Measurements from ENCODE around the gene CTPS2.
"Not testable (repeated sequence)": the region's sequence is repeated elsewhere in the genome, so short reads cannot be mapped to it uniquely, and the experiment has no call there.

The CTPS2 gene

DNA sequence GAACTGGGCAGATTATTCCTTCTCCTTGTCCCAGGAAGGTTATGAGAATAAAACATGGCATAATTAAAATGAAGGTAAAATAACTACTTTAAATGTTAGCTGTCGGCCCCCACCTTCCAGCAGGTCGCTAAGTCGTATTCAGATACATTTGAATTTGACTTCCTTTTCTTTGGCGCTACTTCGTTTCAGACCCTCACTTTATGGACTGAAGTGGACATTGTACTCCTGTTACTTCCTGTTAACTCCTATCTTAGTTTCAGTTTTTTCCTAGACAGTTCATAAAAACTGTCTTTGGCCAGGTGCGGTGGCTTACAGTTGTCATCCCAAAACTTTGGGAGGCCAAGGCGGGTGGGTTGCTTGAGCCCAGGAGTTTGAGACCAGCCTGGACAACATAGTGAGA lies 12.6 kb upstream of the CTPS2 start:
- FAIRE-seq (no peak), DNase-seq (ENCODE audit: insufficient read length, low spot score) (no peak)
- TF ChIP-seq, protein P1, sequence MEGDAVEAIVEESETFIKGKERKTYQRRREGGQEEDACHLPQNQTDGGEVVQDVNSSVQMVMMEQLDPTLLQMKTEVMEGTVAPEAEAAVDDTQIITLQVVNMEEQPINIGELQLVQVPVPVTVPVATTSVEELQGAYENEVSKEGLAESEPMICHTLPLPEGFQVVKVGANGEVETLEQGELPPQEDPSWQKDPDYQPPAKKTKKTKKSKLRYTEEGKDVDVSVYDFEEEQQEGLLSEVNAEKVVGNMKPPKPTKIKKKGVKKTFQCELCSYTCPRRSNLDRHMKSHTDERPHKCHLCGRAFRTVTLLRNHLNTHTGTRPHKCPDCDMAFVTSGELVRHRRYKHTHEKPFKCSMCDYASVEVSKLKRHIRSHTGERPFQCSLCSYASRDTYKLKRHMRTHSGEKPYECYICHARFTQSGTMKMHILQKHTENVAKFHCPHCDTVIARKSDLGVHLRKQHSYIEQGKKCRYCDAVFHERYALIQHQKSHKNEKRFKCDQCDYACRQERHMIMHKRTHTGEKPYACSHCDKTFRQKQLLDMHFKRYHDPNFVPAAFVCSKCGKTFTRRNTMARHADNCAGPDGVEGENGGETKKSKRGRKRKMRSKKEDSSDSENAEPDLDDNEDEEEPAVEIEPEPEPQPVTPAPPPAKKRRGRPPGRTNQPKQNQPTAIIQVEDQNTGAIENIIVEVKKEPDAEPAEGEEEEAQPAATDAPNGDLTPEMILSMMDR (IDR thresholded peaks at IDR 0.05; ENCODE audit: insufficient read depth, missing control alignments) = no peak

DNA sequence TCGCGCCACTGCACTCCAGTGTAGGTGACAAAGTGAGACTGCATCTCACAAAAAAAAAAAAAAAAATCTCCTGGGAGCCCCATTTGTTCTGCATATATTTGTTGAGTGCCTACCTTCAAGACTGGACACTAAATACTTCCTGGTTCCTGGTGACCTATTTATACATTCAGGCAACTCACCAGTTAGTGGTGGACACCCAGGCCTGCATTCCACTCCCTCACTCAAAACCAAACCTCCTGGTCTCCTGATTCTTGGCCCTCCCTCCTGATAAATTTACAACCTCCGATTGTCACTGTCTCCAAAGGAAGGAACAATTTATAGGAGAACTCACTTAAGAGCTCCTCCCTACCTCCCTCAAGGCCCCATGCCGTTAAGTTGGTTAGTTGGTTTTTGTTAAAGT lies 10.0 kb upstream of the CTPS2 start:
- DNase-seq (ENCODE audit: insufficient read length, low spot score) (no peak), FAIRE-seq (no peak)
- TF ChIP-seq, protein P1 (IDR thresholded peaks at IDR 0.05; ENCODE audit: insufficient read depth, missing control alignments) = no peak

DNA sequence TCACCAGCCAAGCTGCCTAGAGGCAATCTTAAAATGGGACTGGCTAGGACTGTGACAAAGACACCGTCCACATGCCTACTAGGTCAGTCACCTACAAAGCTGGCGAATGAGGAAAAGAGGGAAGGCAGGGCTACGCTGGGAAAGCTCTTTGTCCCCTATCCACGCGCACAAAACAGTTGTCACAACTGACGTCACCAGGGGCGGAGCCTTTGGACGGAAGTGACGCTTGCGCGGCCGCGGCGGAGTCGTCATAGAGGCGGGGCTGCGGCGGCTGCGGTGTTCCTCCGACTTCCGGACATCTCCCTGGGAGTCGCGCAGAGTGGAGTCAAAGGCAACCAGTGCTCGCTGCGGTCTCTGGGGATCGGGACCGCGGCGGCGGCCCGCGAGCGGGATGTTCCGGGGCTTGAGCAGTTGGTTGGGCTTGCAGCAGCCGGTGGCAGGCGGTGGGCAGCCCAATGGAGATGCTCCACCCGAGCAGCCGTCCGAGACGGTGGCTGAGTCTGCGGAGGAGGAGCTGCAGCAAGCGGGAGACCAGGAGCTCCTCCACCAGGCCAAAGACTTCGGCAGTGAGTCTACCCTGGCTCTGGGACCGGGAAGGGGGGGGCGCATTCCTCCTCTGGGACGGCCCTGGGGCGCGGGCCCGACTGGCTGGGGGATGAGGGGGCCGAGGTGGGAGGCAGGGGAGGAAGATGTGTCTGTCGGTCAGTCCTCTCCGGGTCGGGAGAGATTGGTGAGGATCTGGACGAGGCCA lies 7.0 kb upstream of the CTPS2 start, which contains the start of gene SYAP1:
Gene SYAP1 (plus strand): TSS at position 279 of the 751 bp plus-strand sequence. CDS start 113 bp downstream, at position 392.
- FAIRE-seq (no peak), DNase-seq (ENCODE audit: insufficient read length, low spot score) (no peak)
- TF ChIP-seq, protein P1 (IDR thresholded peaks at IDR 0.05; ENCODE audit: insufficient read depth, missing control alignments) = no peak

DNA sequence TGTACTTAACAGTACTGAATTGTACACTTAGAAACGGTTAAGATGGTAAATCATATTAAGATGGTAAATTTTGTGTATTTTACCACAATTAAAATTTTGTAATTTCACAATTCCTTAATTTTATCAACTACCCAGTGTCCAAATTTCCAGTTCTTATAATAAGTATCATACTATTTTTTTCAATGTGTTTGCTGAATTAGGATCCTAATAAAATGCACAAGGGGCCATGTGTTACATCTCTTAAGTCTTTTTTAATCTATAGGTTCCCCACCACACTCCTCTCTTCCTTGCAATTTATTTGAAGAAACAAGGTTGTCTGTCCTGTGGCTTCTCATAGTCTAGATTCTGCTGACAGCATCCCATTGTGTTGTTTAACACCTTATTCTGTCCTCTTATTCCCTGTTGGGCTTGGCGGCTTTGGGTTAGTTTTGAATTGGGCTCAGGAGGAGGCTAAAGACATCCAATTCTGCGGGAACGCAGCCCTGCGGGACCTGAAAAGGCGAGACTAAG lies 6.4 kb upstream of the CTPS2 start:
- DNase-seq (ENCODE audit: insufficient read length, low spot score) = no peak
- FAIRE-seq = no peak
- TF ChIP-seq, protein P1 (IDR thresholded peaks at IDR 0.05; ENCODE audit: insufficient read depth, missing control alignments) = no peak

DNA sequence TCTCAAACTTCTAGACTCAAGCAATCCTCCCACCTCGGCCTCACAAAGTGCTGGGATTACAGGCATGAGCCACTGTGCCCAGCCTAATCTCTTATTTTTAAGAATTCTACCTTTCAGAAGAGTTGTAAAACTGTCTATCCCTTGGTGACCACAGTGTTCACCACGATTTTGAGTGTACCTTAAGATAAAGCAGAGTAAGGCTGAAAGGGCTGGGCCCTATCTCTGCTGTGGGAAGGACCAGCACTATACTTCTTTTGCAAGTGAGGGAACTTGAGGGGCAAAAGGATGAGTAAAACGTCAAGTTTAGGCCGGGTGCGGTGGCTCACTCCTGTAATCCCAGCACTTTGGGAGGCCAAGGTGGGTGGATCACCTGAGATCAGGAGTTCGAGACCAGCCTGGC lies 4.0 kb upstream of the CTPS2 start:
- FAIRE-seq; DNase-seq (ENCODE audit: insufficient read length, low spot score): not testable (repeated sequence)

DNA sequence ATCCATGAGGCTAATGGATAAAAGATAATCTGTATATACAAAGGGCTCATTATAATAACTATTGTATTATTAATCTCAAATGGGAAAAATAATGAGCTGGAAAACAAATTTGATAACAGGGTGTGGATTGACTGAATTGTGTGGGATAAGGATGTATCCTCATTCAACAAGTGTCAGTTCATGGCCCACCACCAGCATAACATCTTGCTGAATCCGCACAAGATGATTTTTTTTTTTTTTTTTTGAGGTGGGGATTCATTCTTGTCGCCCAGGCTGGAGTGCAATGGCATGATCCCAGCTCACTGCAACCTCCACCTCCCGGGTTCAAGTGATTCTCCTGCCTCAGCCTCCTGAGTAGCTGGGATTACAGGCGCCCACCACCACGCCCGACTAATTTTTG lies 3.2 kb upstream of the CTPS2 start:
- DNase-seq (ENCODE audit: insufficient read length, low spot score); FAIRE-seq: not testable (repeated sequence)

DNA sequence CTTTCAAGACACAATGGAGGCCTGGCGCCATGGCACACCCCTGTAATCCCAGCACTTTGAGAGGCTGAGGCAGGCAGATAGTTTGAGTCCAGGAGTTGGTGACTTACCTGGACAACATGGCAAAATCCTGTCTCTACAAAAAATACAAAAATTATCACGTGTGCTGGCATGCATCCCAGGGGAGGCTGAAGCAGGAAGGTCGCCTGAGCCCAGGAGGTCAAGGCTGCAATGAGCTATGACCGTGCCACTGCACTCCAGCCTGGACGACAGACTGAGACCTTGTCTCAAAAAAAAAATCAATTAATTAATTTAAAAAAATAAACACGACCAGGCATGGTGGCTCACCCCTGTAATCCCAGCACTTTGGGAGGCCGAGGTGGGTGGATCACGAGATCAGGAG lies 2.0 kb upstream of the CTPS2 start:
- FAIRE-seq (no peak), DNase-seq (ENCODE audit: insufficient read length, low spot score) (no peak)
- TF ChIP-seq, protein P1 (IDR thresholded peaks at IDR 0.05; ENCODE audit: insufficient read depth, missing control alignments) = no peak

DNA sequence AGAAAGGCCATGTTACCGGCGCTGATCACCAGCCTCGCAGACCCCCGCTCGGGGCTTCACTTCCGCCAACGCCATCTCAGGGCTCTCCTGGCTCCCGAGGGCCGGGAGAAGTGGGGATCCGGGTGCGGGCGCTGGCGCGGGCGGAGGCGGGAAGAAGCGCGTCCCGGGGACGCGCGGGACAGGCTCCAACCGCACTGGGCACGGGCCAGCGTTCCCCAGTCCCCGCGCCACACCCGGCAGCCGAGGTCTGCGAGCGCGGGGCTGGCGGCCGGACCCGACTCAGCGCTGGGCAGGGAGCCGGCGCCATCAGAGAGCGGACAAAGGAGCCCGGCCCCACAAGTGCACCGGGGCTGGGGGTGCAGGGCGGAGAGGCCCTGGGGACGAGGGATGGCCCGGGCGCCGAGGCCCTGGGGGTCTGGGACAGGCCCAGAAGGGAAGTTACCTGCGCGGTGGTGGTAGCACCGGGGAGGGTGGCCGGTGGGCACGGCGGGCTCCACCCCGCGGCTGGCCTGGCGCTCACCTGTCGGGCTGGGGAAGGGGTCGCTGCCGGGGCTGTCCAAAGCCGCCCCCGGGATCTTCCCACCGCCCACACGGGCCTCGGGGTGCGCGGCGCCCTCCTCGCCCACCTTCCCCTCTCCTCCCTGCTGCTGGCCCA lies 449 bp downstream of the CTPS2 start:
- no peak for DNase-seq (ENCODE audit: insufficient read length, low spot score)
- TF ChIP-seq, protein P1 (IDR thresholded peaks at IDR 0.05; ENCODE audit: insufficient read depth, missing control alignments) = no peak
- no peak for FAIRE-seq

Measured in D721Med (cell line).